Large intestine (tissue), 3 donors: ENCODE results near the gene COPS4. TPM values are rescaled to one million over a fixed set of nuclear protein-coding genes. Genes with fewer than 3 reads are reported as not detected.

Experiments used
- DNase-seq, 2 donors: peaks; one replicate each; pipeline versions ENCODE4 v3.0.0 to v3.0.0-alpha.2; 2013
- H3K27ac ChIP-seq: one replicate; pipeline ENCODE4 v1.5.1; 2013; ENCODE audit warnings: low read length
- H3K27me3 ChIP-seq: 2 replicates; pipeline ENCODE4 v1.6.1; 2013; ENCODE audit warnings: low read length; ENCODE audit not compliant: control insufficient read depth, insufficient read depth
- H3K36me3 ChIP-seq: 2 replicates; pipeline ENCODE4 v1.6.1; 2013; ENCODE audit warnings: low read length; ENCODE audit not compliant: control insufficient read depth, insufficient read depth
- H3K4me1 ChIP-seq: one replicate; pipeline ENCODE4 v1.6.1; 2013; ENCODE audit warnings: low read length; ENCODE audit not compliant: control insufficient read depth, insufficient read depth
- H3K4me3 ChIP-seq: one replicate; pipeline ENCODE4 v1.5.1; 2013; ENCODE audit warnings: low read length
- H3K9me3 ChIP-seq: one replicate; pipeline ENCODE4 v1.6.1; 2013; ENCODE audit warnings: mild to moderate bottlenecking, low read depth, low read length, moderate library complexity; ENCODE audit not compliant: control insufficient read depth
- WGBS: methylation state at CpG from one replicate; pipeline ENCODE4 v1.1.5; 2013; ENCODE audit warnings: low lambda C conversion rate; ENCODE audit not compliant: insufficient coverage; 5-methylcytosine and 5-hydroxymethylcytosine counted together
- polyA plus RNA-seq: library from polyadenylated mRNA; unstranded; fragments of 120-200 nt; gene quantifications from one replicate; pipeline ENCODE4 v1.2.1, GENCODE V29; 2013

The COPS4 gene
- polyA plus RNA-seq, 1 donor = 51.2 TPM

DNA sequence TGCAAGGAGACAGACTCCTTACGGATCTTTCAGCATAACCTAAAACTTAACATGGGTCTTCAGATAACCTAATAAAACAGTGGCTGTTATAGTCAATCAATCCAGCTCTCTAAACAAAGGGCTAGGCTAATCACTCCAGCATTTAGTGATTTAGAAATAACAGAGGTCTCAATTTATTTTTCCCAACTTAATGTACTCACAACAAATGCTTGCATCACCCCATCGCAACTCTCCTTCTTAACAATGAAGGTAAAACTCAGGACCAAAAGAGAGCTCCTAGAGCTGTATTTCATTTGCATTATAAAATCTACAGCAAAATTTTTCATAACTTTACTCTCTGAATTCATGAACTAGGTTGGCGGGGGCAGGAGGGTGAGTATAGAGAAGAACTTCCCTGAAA is 25.5 kb upstream of the COPS4 start:
- 86% methylated on average over 1 of the region's 3 CpGs for WGBS
- Histone ChIP-seq H3K27ac (peak overlapping the region; percentile 98), H3K4me3 (peak overlapping the region; percentile 99), H3K27me3 (no peaks in the 10 kb centered on the region), H3K4me1 (peaks cover 9% of the 10 kb centered on the region), H3K36me3 (no peaks in the 10 kb centered on the region), H3K9me3 (no peaks in the 10 kb centered on the region)
- DNase-seq = peak in 1 of 2 donors; percentile 8

DNA sequence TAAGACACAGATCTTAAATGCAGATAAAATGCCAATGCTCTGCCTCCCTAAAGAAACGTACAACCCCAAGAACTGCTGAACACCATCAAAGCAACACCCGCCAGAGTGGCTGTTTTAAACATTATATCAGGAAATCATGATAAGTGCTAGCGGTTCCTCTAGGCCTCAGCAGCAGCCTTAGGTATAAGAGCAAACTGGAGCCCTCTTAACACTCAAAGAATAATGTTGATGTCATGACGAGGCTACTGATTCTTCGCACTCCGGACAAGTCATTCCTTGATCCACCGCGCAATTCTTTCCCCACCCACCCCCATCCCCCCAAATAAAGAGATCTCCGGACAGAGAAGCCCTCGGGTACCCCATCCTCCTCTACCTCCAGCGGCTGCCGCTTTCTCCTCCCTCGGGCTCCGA is 24.9 kb upstream of the COPS4 start:
- WGBS = no CpG with 5 or more reads among the region's 14 CpGs
- Histone ChIP-seq H3K4me3 (peak overlapping the region; percentile 99), H3K36me3 (no peaks in the 10 kb centered on the region), H3K4me1 (peaks cover 9% of the 10 kb centered on the region), H3K27ac (peak overlapping the region; percentile 98), H3K9me3 (no peaks in the 10 kb centered on the region), H3K27me3 (no peaks in the 10 kb centered on the region)
- peak in 1 of 2 donors; percentile 40 for DNase-seq

DNA sequence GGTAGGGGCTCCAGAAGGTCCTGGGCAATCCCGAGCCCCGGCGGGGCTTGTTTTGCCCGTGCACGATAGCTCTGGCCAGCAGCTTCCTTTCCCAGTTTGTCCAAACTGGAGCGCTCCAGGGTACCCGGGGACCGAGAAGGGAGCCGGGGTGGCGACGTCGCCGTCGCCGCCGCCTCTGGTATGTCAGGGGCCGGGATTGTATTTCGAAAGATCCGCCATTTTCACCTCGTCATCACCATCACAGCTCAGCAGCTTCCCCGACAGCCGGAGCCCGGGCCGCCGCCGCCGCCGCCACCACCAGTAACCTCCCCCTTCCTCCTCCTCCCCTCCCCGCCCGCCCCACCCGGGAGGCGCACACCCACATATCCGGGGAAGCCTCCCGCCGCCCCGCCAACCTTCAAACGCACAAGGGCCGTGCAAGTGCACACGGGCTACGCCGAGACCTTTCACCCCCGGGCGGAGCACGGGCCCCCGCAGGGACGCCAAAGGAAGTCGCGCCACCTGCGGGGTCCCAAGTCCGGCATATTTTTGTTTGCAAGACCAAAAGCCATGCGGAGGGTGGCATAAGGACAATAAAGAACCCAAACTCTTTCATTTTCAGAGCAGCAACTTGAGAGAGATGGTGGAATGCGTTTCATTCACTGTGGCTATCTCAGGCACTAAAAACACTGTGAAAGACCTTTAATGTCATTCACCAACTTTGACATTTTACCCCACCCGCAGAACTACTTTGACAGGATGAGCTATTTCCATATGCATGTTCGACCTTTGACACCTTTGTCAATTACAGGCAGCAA is 24.3 kb upstream of the COPS4 start, which contains the start of gene LIN54:
TSS of gene LIN54 (minus strand) at position 302 of the 797 bp plus-strand sequence. CDS start 25,979 bp downstream, outside the sequence.
- Histone ChIP-seq H3K4me1 (peaks cover 9% of the 10 kb centered on the region), H3K9me3 (no peaks in the 10 kb centered on the region), H3K4me3 (peak within 1 kb of the TSS; percentile 99), H3K27me3 (no peaks in the 10 kb centered on the region), H3K27ac (peak within 1 kb of the TSS; percentile 98), H3K36me3 (no peaks in the 10 kb centered on the region)
- peak; percentile 72 to 89 for DNase-seq
- 0% methylated on average over 1 of the region's 54 CpGs for WGBS

DNA sequence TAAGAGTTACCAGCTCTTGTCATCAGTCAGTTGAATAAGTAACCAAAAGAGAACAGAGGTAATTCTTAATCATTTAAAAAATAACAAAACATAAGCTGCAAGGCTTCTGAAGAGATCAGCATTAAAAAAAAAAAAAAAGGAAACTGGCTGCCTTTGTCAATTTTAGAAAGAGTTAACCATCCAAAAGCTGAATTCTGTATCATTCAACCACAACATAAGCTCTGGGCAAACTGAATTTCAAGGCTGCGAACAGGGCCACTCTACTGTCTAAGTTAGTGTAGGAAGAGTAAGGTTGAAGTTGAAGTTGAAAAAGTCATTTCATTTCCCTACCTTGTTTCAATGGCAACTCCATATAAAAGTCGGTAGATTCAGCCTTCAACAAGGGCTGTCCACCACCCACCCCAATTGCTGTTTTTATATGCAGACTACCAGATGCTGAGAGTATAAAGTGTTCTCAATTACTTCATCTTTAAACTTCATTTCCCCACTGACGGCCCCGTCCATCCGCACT is 23.2 kb upstream of the COPS4 start:
- Histone ChIP-seq H3K4me3 (peak overlapping the region; percentile 55), H3K27me3 (no peaks in the 10 kb centered on the region), H3K9me3 (no peaks in the 10 kb centered on the region), H3K27ac (peak overlapping the region; percentile 98), H3K36me3 (no peaks in the 10 kb centered on the region), H3K4me1 (peaks cover 9% of the 10 kb centered on the region)
- no peak for DNase-seq
- 0% methylated on average over 1 of the region's 5 CpGs for WGBS

DNA sequence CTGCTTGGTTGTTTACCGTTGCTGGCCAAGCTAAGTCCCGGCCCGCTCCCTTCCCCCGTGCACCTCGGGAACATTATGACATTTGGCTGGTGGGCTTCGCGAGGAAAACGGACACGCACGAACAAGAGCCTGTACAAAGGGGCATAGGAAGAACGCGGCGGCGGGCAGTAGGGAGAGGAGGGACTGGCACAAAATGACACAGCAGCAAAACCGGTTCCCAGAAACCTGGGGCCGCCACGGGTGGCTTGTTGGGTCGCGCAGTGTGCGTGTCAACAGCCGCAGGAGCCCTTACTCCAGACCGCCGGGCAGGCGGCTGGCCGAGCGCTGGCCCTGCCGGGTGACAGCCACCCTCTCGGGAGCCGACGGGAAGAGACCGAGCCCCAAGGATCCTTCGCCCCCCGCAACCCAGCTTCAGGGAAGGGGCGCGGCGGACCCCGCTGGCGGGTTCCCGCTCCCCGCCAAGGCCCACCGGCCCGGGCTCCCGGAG is 22.7 kb upstream of the COPS4 start:
- no peaks in the 10 kb centered on the region for H3K27me3 ChIP-seq
- peaks cover 9% of the 10 kb centered on the region for H3K4me1 ChIP-seq
- no CpG with 5 or more reads among the region's 43 CpGs for WGBS
- peak overlapping the region; percentile 55 for H3K4me3 ChIP-seq
- peak in 1 of 2 donors; percentile 59 for DNase-seq
- no peaks in the 10 kb centered on the region for H3K9me3 ChIP-seq
- H3K36me3 ChIP-seq = no peaks in the 10 kb centered on the region
- peak overlapping the region; percentile 98 for H3K27ac ChIP-seq

DNA sequence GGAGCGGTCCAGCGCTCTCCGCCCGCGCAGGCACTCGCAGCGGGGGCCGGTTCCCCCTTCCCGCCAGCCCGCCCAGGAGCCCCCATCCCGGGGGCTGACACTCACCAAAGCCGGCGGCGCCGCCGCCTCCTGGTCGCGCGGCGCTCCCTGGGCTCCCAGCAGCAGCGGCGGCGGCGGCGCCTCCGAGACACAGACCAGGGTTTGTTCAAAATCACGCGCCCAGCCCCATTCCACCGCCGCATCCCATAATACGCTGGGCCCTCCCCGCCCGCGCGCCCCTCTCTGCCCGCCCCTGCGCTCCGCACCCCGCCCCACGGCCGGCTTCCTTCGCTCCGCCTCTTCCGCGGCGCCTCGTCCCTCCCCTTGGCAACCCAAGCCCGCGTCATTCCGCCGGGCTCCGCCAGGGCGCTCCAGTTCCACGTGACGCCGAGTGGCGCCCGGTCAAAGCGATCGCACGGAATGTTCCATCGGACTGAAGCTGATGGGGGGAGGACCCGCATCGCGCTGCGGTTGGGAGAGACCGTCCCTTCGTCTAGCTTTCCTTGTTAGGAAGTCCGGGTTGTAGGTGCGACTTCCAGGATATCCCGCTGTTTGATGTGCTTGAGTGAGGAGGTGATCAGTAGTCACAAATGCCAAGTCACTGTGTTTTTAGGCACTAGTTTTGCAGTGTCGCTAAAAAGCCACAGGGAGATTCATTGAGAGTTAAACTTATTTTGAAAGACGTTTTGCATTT is 22.1 kb upstream of the COPS4 start:
- Histone ChIP-seq H3K27ac (peak overlapping the region; percentile 98), H3K4me3 (peak overlapping the region; percentile 60), H3K9me3 (no peaks in the 10 kb centered on the region), H3K4me1 (peaks cover 9% of the 10 kb centered on the region), H3K36me3 (no peaks in the 10 kb centered on the region), H3K27me3 (no peaks in the 10 kb centered on the region)
- no CpG with 5 or more reads among the region's 73 CpGs for WGBS
- peak; percentile 98 to 99 for DNase-seq

DNA sequence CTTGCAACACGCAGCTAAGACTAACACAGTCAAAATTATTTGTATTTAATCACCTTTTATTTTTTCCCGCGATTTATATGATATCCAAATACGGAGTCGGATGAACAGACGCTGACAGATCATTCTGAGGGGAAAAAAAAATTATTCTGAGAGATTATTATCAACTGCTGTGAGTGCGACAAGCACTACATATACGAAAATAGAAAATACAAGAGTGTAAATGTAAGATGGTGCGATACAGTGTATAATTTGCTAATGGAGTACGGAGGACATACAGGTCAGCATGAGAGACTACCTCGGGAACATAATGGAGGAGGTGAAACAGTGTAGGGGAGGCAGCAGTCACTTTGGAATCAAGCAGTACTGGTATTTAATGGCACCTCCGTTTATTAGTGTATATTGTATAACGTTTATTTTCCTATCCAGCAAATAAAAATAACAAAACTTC is 21.5 kb upstream of the COPS4 start:
- peaks cover 9% of the 10 kb centered on the region for H3K4me1 ChIP-seq
- H3K27me3 ChIP-seq = no peaks in the 10 kb centered on the region
- H3K9me3 ChIP-seq = no peaks in the 10 kb centered on the region
- WGBS = 31% methylated on average over 4 of the region's 13 CpGs
- DNase-seq = peak in 1 of 2 donors; percentile 42
- H3K36me3 ChIP-seq = no peaks in the 10 kb centered on the region
- H3K27ac ChIP-seq = peak overlapping the region; percentile 77
- peak overlapping the region; percentile 60 for H3K4me3 ChIP-seq

DNA sequence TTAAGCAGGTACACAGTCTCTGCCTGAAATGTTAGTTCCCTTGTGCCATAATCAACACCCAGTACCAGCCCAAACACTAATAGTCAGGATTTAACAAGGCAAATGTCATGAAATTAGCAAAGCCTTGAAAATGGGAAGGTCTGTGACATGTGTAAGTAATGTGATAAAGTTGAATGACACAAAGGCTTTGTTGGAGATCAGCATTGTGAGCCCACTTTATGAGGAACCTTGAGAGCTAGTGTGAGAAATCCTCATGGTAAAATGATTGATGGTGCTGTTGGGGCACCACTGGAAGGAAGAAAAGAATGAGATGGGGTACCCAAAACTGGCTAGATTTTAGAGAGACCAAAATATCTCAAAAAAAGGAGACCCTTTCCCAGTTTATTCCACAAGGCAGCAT is 21.1 kb upstream of the COPS4 start:
- Histone ChIP-seq H3K27me3 (no peaks in the 10 kb centered on the region), H3K9me3 (no peaks in the 10 kb centered on the region), H3K4me1 (peaks cover 8% of the 10 kb centered on the region), H3K27ac (no peak overlapping the region), H3K36me3 (no peaks in the 10 kb centered on the region), H3K4me3 (no peak overlapping the region)
- DNase-seq = no peak

DNA sequence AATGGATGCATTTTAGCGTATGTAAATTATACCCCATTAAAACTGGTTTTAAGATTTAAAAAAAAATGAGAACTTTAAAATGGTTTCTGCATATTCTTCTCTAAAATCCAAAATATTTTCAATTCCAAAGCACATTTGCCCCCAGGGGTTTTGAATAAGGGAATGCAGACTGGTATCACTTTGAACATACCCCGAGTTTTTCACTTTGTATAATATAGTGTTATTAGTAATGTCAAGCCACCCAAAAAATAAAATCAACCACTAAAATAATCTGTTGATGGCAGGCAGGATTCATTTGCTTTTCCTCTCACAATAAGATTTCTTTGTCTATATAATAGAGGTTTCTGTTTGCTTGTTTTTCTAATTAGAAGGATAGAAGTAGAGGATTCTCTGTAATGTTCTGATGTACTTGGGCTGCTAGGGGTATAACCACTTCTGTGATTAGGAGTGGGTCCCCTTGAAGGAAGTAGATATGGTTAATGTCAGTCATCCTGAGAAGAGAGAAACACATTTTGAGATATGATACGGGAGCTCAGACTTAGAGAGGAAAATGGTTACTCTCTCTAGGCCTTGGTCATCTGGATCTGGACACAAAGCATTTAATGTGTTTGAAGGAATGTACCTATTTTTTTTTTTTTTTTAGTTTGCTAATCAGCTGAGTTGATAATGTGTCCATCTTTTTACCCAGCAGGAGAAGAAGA is 15.0 kb upstream of the COPS4 start:
- H3K4me3 ChIP-seq = no peak overlapping the region
- H3K4me1 ChIP-seq = no peaks in the 10 kb centered on the region
- no peaks in the 10 kb centered on the region for H3K36me3 ChIP-seq
- no peak overlapping the region for H3K27ac ChIP-seq
- no CpG with 5 or more reads among the region's 3 CpGs for WGBS
- peaks cover 7% of the 10 kb centered on the region for H3K9me3 ChIP-seq
- DNase-seq = no peak
- H3K27me3 ChIP-seq = no peaks in the 10 kb centered on the region
